ENCODE results near the gene WDR74.
"Not testable (repeated sequence)": the region's sequence is repeated elsewhere in the genome, so short reads cannot be mapped to it uniquely, and the experiment has no call there.

Gene WDR74

DNA sequence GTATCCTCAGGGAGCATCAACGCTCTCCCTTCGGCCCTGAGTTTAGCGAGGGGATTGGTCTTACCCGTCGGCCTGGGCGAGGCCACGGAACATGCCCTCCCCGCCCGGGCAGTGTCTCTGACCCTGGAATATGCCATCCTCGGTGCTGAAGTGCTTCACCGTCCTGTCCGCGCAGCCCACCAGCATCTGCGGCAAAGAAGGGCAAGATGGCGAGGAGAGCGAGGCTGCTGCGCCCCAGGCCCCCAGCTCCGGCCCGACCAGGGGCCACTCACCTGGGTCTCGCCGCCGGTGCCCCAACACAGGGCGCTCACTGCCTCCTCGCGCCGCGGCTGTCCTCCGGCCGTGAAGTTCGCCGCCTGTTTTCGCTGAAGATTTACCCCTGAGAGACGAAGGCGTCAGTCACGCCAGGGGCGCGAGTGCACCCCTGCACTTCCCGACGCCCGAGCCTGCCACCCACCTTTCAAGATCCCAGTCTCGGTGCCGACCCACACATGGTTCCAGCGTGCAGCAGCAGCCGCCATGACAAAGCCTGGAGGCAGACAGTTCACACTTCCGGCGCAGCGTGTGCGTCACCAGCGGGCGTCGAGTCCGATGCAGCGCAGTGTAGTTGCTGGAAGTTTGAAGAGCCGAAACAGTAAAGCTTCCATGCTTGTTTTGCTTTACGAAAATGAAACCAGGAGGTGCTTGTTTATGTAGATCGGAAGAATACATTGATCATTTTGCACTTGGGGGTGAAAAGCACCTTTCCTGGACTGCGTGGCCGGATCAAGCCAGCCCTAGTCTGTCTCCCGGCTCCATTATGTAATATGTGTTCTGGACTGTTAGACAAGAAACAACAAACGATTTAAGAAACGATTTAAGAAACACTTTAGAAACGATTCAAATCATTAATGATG lies at the start of gene WDR74:
WDR74 (minus strand) TSS at position 541 of the 896 bp plus-strand sequence; CDS start at position 521, 20 bp downstream.
- peak; percentile 93 for DNase-seq

DNA sequence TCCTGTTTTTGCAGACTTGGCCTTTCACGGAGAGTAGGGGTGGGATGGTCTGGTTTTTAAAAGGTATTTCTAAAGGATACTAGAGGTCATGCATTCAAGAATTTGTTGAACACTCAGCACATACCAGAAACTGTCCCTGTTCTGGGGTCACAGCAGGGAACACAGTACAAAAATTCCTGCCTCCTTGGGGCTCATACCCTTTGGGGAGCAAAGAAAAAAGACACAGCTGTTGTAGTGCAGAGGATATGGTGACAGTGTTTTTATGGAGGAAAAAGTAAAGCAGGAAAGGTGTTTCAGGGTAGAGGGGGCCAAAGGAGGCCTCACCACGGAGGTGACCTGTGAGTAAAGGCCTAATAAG lies 49.7 kb upstream of the WDR74 start:
- DNase-seq, result no peak

DNA sequence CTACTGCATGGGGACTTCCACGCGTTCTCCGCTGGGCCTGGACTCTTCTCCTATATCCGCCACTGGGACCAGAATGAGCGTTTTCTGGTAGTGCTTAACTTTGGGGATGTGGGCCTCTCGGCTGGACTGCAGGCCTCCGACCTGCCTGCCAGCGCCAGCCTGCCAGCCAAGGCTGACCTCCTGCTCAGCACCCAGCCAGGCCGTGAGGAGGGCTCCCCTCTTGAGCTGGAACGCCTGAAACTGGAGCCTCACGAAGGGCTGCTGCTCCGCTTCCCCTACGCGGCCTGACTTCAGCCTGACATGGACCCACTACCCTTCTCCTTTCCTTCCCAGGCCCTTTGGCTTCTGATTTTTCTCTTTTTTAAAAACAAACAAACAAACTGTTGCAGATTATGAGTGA lies 49.0 kb upstream of the WDR74 start:
- DNase-seq, result no peak

DNA sequence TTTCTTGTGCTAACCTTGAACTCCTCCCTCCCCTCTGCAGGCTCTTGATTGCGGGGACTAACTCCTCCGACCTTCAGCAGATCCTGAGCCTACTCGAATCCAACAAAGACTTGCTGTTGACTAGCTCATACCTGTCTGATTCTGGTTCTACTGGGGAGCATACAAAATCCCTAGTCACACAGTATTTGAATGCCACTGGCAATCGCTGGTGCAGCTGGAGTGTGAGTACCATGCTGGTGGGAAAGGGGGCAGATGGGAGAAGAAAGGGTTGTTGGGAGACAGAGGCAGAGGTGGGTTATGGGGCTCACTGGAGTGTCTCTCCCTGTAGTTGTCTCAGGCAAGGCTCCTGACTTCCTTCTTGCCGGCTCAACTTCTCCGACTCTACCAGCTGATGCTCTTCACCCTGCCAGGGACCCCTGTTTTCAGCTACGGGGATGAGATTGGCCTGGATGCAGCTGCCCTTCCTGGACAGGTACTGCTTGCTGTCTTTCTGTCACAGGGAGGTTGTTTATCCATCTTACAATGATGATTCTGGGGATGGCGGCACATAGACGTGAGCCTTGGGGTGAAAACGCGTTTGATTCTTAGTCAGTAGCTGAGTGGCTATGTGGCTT lies 45.9 kb upstream of the WDR74 start:
- no peak for DNase-seq

DNA sequence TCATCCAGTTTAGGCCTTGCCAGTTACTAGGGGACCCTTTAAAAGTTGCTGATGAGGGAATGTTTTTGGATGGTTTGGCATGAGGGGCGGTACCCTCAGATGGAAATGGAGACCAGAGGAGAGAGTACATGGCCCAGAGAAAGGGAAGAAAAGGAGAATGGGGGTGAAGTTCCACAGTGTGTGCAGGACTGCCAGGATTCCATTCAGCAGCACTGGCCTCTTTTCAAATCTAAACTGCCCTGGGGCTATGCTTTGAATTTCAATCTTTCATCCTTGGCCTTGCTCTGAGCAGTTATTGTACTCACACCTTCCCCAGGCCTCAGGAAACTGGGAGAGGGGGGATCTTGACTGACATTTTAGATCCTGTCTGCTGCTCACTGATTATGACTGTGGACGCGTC lies 44.3 kb upstream of the WDR74 start:
- DNase-seq, result no peak

DNA sequence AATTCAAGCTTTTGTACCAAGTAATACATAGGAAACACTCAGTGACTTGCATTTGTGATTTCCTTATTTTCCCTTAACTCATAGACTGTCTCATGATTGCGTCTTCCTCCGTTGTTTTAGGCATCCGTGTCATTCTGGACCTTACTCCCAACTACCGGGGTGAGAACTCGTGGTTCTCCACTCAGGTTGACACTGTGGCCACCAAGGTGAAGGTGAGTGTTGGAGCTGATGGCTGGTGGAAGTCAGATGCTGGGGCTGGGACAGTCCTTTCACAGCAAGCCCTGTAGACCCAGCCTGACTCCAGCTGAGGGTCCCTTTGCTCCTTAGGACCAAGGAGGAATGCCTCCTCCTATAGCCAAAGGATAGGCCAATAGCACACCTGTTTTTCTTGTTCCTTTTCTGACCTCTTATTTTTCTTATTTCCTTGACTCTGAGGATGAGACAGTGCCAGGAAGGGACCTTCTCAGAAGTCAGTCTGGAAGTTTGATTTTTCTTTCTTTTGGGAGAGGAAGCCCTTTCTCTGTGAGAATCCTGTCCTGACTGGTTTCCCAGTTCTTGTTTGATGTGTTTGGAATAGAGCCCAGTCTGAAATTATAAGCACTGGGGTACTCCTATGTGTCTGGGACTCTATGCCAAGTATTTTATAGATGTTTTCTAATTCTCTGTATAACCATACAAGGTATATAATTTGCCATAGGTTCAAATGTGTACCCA lies 43.6 kb upstream of the WDR74 start:
- no peak for DNase-seq

DNA sequence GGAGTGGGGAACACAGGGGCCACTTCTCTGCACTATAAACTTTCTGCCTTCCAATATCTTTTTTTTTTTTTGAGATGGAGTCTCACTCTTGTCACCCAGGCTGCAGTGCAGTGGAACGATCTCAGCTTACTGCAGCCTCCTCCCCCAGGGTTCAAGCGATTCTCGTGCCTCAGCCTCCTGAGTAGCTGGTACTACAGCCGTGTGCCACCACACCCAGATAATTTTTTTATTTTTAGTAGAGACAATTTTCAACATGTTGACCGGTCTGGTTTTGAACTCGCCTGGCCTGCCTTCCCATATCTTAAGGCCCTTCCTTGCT lies 43.0 kb upstream of the WDR74 start:
- DNase-seq, result no peak

DNA sequence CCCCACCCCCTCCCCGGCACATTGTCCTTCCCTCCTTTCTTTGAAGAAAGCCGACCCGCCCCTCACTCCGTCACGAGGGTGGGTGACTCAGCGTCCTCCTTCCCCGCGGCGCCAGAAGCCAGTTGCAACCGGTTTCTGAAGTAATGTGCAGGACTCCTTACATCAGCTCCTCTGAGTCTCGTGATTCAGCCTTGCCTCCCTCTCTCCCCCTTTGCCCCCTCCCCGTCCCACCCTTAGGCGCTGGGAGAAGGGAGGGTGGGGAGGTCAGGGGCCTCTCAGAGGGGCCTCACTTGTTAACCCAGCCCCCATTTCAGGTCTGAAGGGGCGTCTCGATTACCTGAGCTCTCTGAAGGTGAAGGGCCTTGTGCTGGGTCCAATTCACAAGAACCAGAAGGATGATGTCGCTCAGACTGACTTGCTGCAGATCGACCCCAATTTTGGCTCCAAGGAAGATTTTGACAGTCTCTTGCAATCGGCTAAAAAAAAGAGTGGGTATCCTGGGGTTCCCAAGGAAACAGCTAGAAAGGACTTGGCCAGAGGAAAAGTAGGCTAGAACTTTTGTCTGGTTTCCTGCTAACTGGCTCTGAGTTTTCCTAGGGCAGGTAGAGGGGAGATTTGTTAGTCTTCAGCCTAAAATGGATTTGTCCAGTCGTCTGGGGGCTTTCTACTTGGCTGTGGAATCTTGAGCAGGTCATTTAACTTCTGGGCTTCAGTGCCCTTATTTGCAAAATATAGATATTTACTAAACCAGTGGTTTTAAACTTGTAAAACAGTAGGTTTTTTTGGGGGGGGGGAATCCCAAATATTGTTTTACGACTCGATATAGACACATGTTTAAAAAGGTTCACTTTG lies 42.4 kb upstream of the WDR74 start:
- peak; percentile 96 for DNase-seq

DNA sequence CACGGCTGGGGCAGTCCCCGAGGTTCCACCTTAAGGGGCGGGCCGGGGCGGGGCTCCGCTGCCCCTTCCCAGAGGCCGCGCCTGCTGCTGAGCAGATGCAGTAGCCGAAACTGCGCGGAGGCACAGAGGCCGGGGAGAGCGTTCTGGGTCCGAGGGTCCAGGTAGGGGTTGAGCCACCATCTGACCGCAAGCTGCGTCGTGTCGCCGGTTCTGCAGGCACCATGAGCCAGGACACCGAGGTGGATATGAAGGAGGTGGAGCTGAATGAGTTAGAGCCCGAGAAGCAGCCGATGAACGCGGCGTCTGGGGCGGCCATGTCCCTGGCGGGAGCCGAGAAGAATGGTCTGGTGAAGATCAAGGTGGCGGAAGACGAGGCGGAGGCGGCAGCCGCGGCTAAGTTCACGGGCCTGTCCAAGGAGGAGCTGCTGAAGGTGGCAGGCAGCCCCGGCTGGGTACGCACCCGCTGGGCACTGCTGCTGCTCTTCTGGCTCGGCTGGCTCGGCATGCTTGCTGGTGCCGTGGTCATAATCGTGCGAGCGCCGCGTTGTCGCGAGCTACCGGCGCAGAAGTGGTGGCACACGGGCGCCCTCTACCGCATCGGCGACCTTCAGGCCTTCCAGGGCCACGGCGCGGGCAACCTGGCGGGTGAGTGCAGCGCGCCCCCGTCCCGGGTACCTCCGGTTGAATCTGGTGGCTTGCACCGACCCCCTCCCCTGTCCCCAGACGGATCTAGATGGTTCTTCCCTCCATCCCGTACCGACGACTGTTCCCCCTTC lies 41.6 kb upstream of the WDR74 start, which contains the start of gene SLC3A2:
SLC3A2 (plus strand) TSS at position 94 of the 776 bp plus-strand sequence; CDS start at position 222, 128 bp downstream.
- DNase-seq, result peak; percentile 94

GRCh38 chr11:62880231-62880802 lies 40.9 kb upstream of the WDR74 start:
- no peak for DNase-seq

- no peak for DNase-seq
Observed at GRCh38 chr11:62879235-62879978, 40.0 kb upstream of the WDR74 start.

DNA sequence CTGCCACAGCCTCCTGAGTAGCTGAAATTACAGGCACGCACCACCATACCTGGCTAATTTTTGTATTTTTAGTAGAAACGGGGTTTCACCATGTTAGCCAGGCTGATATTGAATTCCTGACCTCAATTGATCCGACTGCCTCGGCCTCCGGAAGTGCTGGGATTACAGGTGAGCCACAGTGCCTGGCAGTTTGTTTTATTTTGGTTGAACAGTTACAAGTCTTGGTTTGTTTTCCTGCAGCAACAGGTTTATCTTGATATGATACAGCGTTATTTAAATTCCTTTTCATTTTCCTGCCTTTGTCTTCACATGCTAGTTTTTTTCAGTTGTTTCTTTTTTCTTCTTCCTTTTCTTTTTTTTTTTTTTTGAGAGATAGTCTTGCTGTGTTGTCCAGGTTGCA lies 37.3 kb upstream of the WDR74 start:
- no peak for DNase-seq

GRCh38 chr11:62875698-62876478 lies 36.5 kb upstream of the WDR74 start:
- no peak for DNase-seq

- no peak for DNase-seq
Observed at GRCh38 chr11:62874851-62875250, 35.5 kb upstream of the WDR74 start.

- no peak for DNase-seq
Observed at GRCh38 chr11:62865635-62866034, 26.2 kb upstream of the WDR74 start.

- no peak for DNase-seq
Observed at GRCh38 chr11:62863687-62864335, 24.4 kb upstream of the WDR74 start.

DNA sequence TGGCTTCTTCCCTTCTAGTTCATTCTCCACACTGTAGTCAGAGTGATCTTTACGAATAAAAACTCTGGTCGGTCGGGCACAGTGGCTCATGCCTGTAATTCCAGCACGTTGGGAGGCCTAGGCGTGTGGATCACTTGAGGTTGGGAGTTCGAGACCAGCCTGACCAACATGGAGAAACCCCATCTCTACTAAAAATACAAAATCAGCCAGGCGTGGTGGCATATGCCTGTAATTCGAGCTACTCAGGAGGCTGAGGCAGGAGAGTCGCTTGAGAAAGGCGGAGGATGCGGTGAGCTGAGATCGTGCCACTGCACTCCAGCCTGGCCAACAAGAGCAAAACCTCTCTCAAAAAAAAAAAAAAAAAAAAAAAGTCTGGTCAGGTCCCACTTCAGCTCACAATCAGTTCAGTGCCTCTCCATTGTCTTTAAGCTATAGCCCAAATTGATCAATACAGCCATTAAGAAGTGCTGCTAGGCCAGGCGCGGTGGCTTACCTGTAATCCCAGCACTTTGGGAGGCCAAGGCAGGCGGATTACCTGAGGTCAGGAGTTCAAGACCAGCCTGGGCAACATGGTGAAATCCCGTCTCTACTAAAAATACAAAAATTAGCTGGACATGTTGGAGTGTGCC lies 22.3 kb upstream of the WDR74 start:
- not testable (repeated sequence) for DNase-seq

- DNase-seq, result no peak
Observed at GRCh38 chr11:62860835-62861563, 21.6 kb upstream of the WDR74 start.

Data from activated CD8-positive, alpha-beta memory T cell treated with anti-CD3 and anti-CD28 coated beads for 24 hours (primary cell).